ENCODE measurements around the gene ABHD4. TPM values are rescaled to one million over a fixed set of nuclear protein-coding genes. Genes with fewer than 3 reads are reported as not detected.

Gene ABHD4
- total and polyA plus RNA-seq, 4 donors = 9.0 to 32.9 (median 11.1) TPM

DNA sequence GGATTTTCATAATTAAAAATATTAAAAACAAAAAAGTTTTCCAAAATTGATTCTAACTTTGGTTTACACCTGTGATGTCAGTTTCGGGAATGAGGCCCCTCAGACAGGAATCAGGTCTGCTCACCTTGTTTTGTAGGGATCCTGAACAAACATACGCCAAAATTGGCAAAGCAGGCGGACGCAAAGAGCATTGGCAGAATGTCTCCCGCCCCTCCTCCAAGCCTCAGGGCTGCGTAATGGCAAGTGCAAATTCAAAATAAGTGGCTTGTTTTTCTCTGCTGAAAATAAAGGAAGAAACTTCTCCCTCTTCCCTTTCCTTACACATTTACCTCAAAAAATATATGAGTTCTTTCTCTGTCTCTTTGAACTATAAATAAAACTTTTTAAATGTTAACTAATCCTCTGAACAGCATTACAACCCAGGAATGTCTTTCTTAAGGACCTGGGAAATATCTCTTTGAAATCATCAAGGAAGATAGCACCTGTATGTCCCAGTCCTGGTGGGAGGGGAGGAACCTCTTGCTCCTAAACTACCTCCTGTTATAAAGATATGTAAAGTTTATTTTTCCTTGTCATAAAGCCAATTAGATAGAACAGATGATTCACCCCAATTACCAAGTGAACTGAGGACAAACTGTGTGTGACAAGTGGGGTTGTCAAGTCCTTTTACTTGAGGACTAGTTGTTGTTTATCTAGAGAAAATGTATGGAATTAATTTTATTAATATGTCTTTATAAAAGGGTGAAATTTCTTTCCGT is 29.6 kb downstream of the ABHD4 start:
- no peak overlapping the region for H3K9ac ChIP-seq (ENCODE audit: low read depth in 1 of 2, low read length in 2 of 2)
- H3K4me1 ChIP-seq (ENCODE audit: control insufficient read depth in 4 of 4, insufficient read depth in 4 of 4, low read length in 3 of 4) = no peaks in the 10 kb centered on the region
- TF ChIP-seq HNF4G (IDR thresholded peaks at IDR 0.05) (no peak), EGR1 (IDR thresholded peaks at IDR 0.05; ENCODE audit: low read depth in 2 of 2) (no peak), SP1 (IDR thresholded peaks at IDR 0.05) (no peak), TAF1 (conservative IDR thresholded peaks at IDR 0.05) (no peak), GABPA (IDR thresholded peaks at IDR 0.05 in 1 of 2, conservative IDR thresholded peaks at IDR 0.05 in 1 of 2) (no peak), HNF4A (conservative IDR thresholded peaks at IDR 0.05) (no peak), NR2F2 (IDR thresholded peaks at IDR 0.05) (no peak), FOXA2 (IDR thresholded peaks at IDR 0.05) (no peak), RXRA (IDR thresholded peaks at IDR 0.05) (no peak), RAD21 (IDR thresholded peaks at IDR 0.05) (no peak), FOXA1 (IDR thresholded peaks at IDR 0.05) (no peak)
- TF ChIP-seq, protein P1, sequence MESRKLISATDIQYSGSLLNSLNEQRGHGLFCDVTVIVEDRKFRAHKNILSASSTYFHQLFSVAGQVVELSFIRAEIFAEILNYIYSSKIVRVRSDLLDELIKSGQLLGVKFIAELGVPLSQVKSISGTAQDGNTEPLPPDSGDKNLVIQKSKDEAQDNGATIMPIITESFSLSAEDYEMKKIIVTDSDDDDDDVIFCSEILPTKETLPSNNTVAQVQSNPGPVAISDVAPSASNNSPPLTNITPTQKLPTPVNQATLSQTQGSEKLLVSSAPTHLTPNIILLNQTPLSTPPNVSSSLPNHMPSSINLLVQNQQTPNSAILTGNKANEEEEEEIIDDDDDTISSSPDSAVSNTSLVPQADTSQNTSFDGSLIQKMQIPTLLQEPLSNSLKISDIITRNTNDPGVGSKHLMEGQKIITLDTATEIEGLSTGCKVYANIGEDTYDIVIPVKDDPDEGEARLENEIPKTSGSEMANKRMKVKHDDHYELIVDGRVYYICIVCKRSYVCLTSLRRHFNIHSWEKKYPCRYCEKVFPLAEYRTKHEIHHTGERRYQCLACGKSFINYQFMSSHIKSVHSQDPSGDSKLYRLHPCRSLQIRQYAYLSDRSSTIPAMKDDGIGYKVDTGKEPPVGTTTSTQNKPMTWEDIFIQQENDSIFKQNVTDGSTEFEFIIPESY (IDR thresholded peaks at IDR 0.05) = no peak
- TF ChIP-seq, protein P2, sequence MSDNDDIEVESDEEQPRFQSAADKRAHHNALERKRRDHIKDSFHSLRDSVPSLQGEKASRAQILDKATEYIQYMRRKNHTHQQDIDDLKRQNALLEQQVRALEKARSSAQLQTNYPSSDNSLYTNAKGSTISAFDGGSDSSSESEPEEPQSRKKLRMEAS (IDR thresholded peaks at IDR 0.05) = no peak
- TF ChIP-seq, protein P3, sequence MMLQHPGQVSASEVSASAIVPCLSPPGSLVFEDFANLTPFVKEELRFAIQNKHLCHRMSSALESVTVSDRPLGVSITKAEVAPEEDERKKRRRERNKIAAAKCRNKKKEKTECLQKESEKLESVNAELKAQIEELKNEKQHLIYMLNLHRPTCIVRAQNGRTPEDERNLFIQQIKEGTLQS (IDR thresholded peaks at IDR 0.05) = no peak
- TF ChIP-seq, protein P4, sequence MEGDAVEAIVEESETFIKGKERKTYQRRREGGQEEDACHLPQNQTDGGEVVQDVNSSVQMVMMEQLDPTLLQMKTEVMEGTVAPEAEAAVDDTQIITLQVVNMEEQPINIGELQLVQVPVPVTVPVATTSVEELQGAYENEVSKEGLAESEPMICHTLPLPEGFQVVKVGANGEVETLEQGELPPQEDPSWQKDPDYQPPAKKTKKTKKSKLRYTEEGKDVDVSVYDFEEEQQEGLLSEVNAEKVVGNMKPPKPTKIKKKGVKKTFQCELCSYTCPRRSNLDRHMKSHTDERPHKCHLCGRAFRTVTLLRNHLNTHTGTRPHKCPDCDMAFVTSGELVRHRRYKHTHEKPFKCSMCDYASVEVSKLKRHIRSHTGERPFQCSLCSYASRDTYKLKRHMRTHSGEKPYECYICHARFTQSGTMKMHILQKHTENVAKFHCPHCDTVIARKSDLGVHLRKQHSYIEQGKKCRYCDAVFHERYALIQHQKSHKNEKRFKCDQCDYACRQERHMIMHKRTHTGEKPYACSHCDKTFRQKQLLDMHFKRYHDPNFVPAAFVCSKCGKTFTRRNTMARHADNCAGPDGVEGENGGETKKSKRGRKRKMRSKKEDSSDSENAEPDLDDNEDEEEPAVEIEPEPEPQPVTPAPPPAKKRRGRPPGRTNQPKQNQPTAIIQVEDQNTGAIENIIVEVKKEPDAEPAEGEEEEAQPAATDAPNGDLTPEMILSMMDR (IDR thresholded peaks at IDR 0.05; ENCODE audit: low read depth, low read length, missing input control) = no peak
- TF ChIP-seq, protein P5, sequence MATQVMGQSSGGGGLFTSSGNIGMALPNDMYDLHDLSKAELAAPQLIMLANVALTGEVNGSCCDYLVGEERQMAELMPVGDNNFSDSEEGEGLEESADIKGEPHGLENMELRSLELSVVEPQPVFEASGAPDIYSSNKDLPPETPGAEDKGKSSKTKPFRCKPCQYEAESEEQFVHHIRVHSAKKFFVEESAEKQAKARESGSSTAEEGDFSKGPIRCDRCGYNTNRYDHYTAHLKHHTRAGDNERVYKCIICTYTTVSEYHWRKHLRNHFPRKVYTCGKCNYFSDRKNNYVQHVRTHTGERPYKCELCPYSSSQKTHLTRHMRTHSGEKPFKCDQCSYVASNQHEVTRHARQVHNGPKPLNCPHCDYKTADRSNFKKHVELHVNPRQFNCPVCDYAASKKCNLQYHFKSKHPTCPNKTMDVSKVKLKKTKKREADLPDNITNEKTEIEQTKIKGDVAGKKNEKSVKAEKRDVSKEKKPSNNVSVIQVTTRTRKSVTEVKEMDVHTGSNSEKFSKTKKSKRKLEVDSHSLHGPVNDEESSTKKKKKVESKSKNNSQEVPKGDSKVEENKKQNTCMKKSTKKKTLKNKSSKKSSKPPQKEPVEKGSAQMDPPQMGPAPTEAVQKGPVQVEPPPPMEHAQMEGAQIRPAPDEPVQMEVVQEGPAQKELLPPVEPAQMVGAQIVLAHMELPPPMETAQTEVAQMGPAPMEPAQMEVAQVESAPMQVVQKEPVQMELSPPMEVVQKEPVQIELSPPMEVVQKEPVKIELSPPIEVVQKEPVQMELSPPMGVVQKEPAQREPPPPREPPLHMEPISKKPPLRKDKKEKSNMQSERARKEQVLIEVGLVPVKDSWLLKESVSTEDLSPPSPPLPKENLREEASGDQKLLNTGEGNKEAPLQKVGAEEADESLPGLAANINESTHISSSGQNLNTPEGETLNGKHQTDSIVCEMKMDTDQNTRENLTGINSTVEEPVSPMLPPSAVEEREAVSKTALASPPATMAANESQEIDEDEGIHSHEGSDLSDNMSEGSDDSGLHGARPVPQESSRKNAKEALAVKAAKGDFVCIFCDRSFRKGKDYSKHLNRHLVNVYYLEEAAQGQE (IDR thresholded peaks at IDR 0.05) = no peak
- no peaks in the 10 kb centered on the region for H3K36me3 ChIP-seq (ENCODE audit: control insufficient read depth in 4 of 4, insufficient read depth in 3 of 4, low read depth in 1 of 4, low read length in 3 of 4)
- H3K4me3 ChIP-seq (ENCODE audit: low read depth in 1 of 3, low read length in 3 of 3) = no peak overlapping the region
- no peaks in the 10 kb centered on the region for H3K27me3 ChIP-seq (ENCODE audit: control insufficient read depth in 4 of 4, insufficient read depth in 4 of 4, low read length in 3 of 4)
- no peak overlapping the region for H3K27ac ChIP-seq (ENCODE audit: low read depth in 1 of 2, low read length in 2 of 2)
- H3K9me3 ChIP-seq (ENCODE audit: control insufficient read depth in 4 of 4, low read length in 3 of 4) = peaks cover 0 to 1% (median 0%) of the 10 kb centered on the region in 4 donors
- 78% methylated on average over 7 of the region's 7 CpGs for WGBS
- DNase-seq (ENCODE audit: low spot score) = no peak

All from liver (tissue), 9 donors.